WTC11 (cell line): ENCODE measurements around the gene GRID2. TPM values are rescaled to one million over a fixed set of nuclear protein-coding genes. Genes with fewer than 3 reads are reported as not detected.

ENCODE experiments used
- ATAC-seq: fragments of 200-7000 bp; cut with Tn5 transposase; 2 replicates; pipeline ENCODE4 v1.10.0; 2021; ENCODE audit warnings: mild to moderate bottlenecking, moderate library complexity
- CTCF ChIA-PET: fragments of 300-600 bp; sonication (Branson Sonifier 250); formaldehyde crosslinking; loops from one replicate; lab custom pipeline; 2021; ENCODE audit warnings: antibody characterized with exemption; lab: Charles Lee
- POLR2A ChIA-PET: fragments of 350-600 bp; sonication (Branson Sonifier 250); formaldehyde crosslinking; loops from one replicate; lab custom pipeline; 2021; ENCODE audit warnings: antibody characterized with exemption; lab: Charles Lee
- DNase-seq: peaks from one replicate; pipeline ENCODE4 v3.0.0; 2021; ENCODE audit warnings: low spot score
- H3K27ac Mint-ChIP-seq: 2 replicates; pipeline ENCODE4 v1.8.0; 2021; ENCODE audit warnings: mixed read lengths
- H3K27me3 Mint-ChIP-seq: 2 replicates; pipeline ENCODE4 v1.8.0; 2021; ENCODE audit warnings: low read depth, mild to moderate bottlenecking, moderate library complexity, mixed read lengths
- H3K36me3 Mint-ChIP-seq: 2 replicates; pipeline ENCODE4 v1.8.0; 2021; ENCODE audit warnings: mixed read lengths
- H3K4me1 Mint-ChIP-seq: 2 replicates; pipeline ENCODE4 v1.8.0; 2022; ENCODE audit warnings: mixed read lengths
- H3K4me3 Mint-ChIP-seq: 2 replicates; pipeline ENCODE4 v1.8.0; 2021; ENCODE audit warnings: mild to moderate bottlenecking, moderate library complexity, mixed read lengths
- H3K9me3 Mint-ChIP-seq: 2 replicates; pipeline ENCODE4 v1.8.0; 2021; ENCODE audit warnings: mixed read lengths
- ELF4 ChIP-seq: sonication (generic); formaldehyde crosslinking; IDR thresholded peaks from 2 replicates; pipeline ENCODE4 v1.8.1; 2022; ENCODE audit warnings: low read depth, mild to moderate bottlenecking, moderate library complexity, missing genetic modification reagents
- ETV6 ChIP-seq: sonication (generic); formaldehyde crosslinking; IDR thresholded peaks from 2 replicates; pipeline ENCODE4 v1.8.1; 2022; ENCODE audit warnings: mild to moderate bottlenecking, missing genetic modification reagents
- FOXP1 ChIP-seq: sonication (generic); formaldehyde crosslinking; IDR thresholded peaks from 2 replicates; pipeline ENCODE4 v1.8.0; 2022; ENCODE audit warnings: missing genetic modification reagents, mild to moderate bottlenecking, moderate library complexity, borderline replicate concordance
- GABPB1 ChIP-seq: sonication (generic); formaldehyde crosslinking; IDR thresholded peaks from 2 replicates; pipeline ENCODE4 v1.8.1; 2023; ENCODE audit warnings: mild to moderate bottlenecking, missing genetic modification reagents
- NR3C1 ChIP-seq: sonication (generic); formaldehyde crosslinking; conservative IDR thresholded peaks from 2 replicates; pipeline ENCODE4 v1.8.1; 2023; ENCODE audit warnings: low read depth, mild to moderate bottlenecking, missing genetic modification reagents
- SMAD4 ChIP-seq: sonication (generic); formaldehyde crosslinking; IDR thresholded peaks from 2 replicates; pipeline ENCODE4 v1.8.0; 2022; ENCODE audit warnings: mild to moderate bottlenecking, missing genetic modification reagents
- SOX15 ChIP-seq: fragments of 250-450 bp; sonication (Bioruptor Pico); IDR thresholded peaks from 2 replicates; pipeline ENCODE4 v1.9.0; 2021; ENCODE audit warnings: mild to moderate bottlenecking
- ZNF232 ChIP-seq: sonication (generic); formaldehyde crosslinking; IDR thresholded peaks from 2 replicates; pipeline ENCODE4 v1.8.0; 2022; ENCODE audit warnings: mild to moderate bottlenecking, missing genetic modification reagents
- ZNF317 ChIP-seq: sonication (generic); formaldehyde crosslinking; IDR thresholded peaks from 2 replicates; pipeline ENCODE4 v1.8.1; 2023; ENCODE audit warnings: low read depth, mild to moderate bottlenecking, moderate library complexity, missing genetic modification reagents, borderline replicate concordance
- total RNA-seq: library from RNA; stranded (reverse); gene quantifications from 3 replicates; pipeline ENCODE4 v1.2.3, GENCODE V29; 2021
- TF ChIP-seq, protein P1 (sequence below): fragments of 250-450 bp; sonication (Bioruptor Pico); IDR thresholded peaks from 2 replicates; pipeline ENCODE4 v1.9.0; 2021; ENCODE audit warnings: mild to moderate bottlenecking
- TF ChIP-seq, protein P2 (sequence below): sonication (generic); formaldehyde crosslinking; IDR thresholded peaks from 2 replicates; pipeline ENCODE4 v1.8.0; 2022; ENCODE audit warnings: missing genetic modification reagents
- TF ChIP-seq, protein P3 (sequence below): sonication (generic); formaldehyde crosslinking; IDR thresholded peaks from 2 replicates; pipeline ENCODE4 v1.8.1; 2022; ENCODE audit warnings: low read depth, mild to moderate bottlenecking, moderate library complexity, missing genetic modification reagents, borderline replicate concordance
- TF ChIP-seq, protein P4 (sequence below): sonication (generic); formaldehyde crosslinking; IDR thresholded peaks from 2 replicates; pipeline ENCODE4 v1.8.1; 2023; ENCODE audit warnings: mild to moderate bottlenecking, missing genetic modification reagents
- TF ChIP-seq, protein P5 (sequence below): fragments of 250-450 bp; sonication (Bioruptor Pico); IDR thresholded peaks from 2 replicates; pipeline ENCODE4 v2.1.2; 2022; ENCODE audit warnings: mild to moderate bottlenecking, moderate library complexity
- TF ChIP-seq, protein P6 (sequence below): sonication (generic); formaldehyde crosslinking; IDR thresholded peaks from 2 replicates; pipeline ENCODE4 v1.8.0; 2022; ENCODE audit warnings: mild to moderate bottlenecking, missing genetic modification reagents

GRID2 gene
- total RNA-seq, 1 experiment from 2014 or later, result 26.8 TPM

DNA sequence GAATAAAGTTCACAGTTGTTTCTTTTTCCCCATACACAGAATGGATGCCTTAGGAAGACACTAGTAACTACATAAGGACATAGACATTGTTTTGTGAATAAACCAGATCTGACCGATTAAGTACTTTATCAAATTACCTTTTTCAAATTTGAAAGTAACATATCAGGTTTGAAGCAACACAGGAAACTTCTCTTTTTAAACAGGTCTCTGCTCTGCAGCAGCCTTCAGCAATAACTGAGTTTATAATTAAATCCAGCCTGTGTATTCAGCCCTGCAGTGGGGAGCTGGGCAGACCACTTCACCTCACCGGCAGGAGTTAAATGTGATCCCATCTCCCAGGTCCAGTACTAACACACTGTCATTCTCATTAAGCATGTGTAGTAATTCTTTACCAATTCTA, 1456.5 kb downstream of the GRID2 start:
- peaks cover 21% of the 10 kb centered on the region for H3K4me1 Mint-ChIP-seq
- ChIA-PET CTCF (no interaction called here), POLR2A (no interaction called here)
- H3K27me3 Mint-ChIP-seq, result no peaks in the 10 kb centered on the region; the same call in 1 of the 2 replicates
- DNase-seq (no peak), ATAC-seq (no peak)
- TF ChIP-seq, protein P1, sequence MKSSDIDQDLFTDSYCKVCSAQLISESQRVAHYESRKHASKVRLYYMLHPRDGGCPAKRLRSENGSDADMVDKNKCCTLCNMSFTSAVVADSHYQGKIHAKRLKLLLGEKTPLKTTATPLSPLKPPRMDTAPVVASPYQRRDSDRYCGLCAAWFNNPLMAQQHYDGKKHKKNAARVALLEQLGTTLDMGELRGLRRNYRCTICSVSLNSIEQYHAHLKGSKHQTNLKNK, result no peak
- no peak for TF ChIP-seq SOX15 (CRISPR knock-in tag)
- no peaks in the 10 kb centered on the region for H3K9me3 Mint-ChIP-seq
- H3K4me3 Mint-ChIP-seq, result no peak overlapping the region
- H3K36me3 Mint-ChIP-seq, result no peaks in the 10 kb centered on the region
- H3K27ac Mint-ChIP-seq, result no peak overlapping the region

DNA sequence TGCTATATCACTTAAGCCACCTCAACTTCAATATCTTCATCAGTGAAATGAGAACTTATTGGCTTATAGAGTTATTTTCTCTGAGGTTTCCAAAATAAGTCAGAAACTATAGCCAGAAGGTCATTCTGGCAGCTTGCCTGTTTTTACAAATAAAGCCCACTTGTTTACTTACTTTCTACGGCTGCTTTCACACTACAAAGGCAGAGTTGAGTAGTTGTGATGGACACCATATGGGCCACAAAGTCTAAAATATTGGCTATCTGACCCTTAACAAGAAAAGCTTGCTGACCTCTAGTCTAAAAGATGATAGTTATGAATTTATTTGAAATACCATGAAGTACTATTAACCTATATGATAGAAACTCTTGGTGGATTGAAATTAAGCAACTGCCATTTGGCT, 1457.5 kb downstream of the GRID2 start:
- ATAC-seq (no peak), DNase-seq (no peak)
- Mint-ChIP-seq H3K27ac (no peak overlapping the region), H3K36me3 (no peaks in the 10 kb centered on the region), H3K9me3 (no peaks in the 10 kb centered on the region), H3K27me3 (no peaks in the 10 kb centered on the region; the same call in 1 of the 2 replicates), H3K4me1 (peaks cover 21% of the 10 kb centered on the region), H3K4me3 (no peak overlapping the region)
- ChIA-PET CTCF (interaction anchor here (0.9 kb wide), 1 partner anchor 51 kb away, joined by 3 read pairs; no protein-coding TSS in a partner anchor), POLR2A (no interaction called here)
- TF ChIP-seq, protein P2, sequence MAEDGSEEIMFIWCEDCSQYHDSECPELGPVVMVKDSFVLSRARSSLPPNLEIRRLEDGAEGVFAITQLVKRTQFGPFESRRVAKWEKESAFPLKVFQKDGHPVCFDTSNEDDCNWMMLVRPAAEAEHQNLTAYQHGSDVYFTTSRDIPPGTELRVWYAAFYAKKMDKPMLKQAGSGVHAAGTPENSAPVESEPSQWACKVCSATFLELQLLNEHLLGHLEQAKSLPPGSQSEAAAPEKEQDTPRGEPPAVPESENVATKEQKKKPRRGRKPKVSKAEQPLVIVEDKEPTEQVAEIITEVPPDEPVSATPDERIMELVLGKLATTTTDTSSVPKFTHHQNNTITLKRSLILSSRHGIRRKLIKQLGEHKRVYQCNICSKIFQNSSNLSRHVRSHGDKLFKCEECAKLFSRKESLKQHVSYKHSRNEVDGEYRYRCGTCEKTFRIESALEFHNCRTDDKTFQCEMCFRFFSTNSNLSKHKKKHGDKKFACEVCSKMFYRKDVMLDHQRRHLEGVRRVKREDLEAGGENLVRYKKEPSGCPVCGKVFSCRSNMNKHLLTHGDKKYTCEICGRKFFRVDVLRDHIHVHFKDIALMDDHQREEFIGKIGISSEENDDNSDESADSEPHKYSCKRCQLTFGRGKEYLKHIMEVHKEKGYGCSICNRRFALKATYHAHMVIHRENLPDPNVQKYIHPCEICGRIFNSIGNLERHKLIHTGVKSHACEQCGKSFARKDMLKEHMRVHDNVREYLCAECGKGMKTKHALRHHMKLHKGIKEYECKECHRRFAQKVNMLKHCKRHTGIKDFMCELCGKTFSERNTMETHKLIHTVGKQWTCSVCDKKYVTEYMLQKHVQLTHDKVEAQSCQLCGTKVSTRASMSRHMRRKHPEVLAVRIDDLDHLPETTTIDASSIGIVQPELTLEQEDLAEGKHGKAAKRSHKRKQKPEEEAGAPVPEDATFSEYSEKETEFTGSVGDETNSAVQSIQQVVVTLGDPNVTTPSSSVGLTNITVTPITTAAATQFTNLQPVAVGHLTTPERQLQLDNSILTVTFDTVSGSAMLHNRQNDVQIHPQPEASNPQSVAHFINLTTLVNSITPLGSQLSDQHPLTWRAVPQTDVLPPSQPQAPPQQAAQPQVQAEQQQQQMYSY (CRISPR knock-in tag), result no peak
- TF ChIP-seq ELF4 (CRISPR knock-in tag) (no peak), FOXP1 (CRISPR knock-in tag) (no peak), GABPB1 (no peak), SMAD4 (CRISPR knock-in tag) (no peak), NR3C1 (CRISPR knock-in tag) (no peak), ZNF317 (CRISPR knock-in tag) (no peak), ZNF232 (no peak), ETV6 (CRISPR knock-in tag) (no peak)
- TF ChIP-seq, protein P3, sequence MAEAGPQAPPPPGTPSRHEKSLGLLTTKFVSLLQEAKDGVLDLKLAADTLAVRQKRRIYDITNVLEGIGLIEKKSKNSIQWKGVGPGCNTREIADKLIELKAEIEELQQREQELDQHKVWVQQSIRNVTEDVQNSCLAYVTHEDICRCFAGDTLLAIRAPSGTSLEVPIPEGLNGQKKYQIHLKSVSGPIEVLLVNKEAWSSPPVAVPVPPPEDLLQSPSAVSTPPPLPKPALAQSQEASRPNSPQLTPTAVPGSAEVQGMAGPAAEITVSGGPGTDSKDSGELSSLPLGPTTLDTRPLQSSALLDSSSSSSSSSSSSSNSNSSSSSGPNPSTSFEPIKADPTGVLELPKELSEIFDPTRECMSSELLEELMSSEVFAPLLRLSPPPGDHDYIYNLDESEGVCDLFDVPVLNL (CRISPR knock-in tag), result no peak
- TF ChIP-seq, protein P4, sequence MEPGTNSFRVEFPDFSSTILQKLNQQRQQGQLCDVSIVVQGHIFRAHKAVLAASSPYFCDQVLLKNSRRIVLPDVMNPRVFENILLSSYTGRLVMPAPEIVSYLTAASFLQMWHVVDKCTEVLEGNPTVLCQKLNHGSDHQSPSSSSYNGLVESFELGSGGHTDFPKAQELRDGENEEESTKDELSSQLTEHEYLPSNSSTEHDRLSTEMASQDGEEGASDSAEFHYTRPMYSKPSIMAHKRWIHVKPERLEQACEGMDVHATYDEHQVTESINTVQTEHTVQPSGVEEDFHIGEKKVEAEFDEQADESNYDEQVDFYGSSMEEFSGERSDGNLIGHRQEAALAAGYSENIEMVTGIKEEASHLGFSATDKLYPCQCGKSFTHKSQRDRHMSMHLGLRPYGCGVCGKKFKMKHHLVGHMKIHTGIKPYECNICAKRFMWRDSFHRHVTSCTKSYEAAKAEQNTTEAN (CRISPR knock-in tag), result no peak
- TF ChIP-seq, protein P1, result no peak
- TF ChIP-seq, protein P5, sequence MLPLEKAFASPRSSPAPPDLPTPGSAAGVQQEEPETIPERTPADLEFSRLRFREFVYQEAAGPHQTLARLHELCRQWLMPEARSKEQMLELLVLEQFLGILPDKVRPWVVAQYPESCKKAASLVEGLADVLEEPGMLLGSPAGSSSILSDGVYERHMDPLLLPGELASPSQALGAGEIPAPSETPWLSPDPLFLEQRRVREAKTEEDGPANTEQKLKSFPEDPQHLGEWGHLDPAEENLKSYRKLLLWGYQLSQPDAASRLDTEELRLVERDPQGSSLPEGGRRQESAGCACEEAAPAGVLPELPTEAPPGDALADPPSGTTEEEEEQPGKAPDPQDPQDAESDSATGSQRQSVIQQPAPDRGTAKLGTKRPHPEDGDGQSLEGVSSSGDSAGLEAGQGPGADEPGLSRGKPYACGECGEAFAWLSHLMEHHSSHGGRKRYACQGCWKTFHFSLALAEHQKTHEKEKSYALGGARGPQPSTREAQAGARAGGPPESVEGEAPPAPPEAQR (CRISPR knock-in tag), result no peak
- TF ChIP-seq, protein P6, sequence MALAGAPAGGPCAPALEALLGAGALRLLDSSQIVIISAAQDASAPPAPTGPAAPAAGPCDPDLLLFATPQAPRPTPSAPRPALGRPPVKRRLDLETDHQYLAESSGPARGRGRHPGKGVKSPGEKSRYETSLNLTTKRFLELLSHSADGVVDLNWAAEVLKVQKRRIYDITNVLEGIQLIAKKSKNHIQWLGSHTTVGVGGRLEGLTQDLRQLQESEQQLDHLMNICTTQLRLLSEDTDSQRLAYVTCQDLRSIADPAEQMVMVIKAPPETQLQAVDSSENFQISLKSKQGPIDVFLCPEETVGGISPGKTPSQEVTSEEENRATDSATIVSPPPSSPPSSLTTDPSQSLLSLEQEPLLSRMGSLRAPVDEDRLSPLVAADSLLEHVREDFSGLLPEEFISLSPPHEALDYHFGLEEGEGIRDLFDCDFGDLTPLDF (CRISPR knock-in tag), result no peak
